GM18508 (cell line): ENCODE results near the gene ZDHHC5.
A peak's percentile ranks its signal among the peaks of the same experiment; 100 is the strongest.
"Not testable (repeated sequence)": the region's sequence is repeated elsewhere in the genome, so short reads cannot be mapped to it uniquely, and the experiment has no call there.

ENCODE experiments used
- ATAC-seq: cut with Tn5 transposase; IDR thresholded peaks from one replicate; pipeline ENCODE4 v1.9.1; 2021; ENCODE audit warnings: moderate number of reproducible peaks; ENCODE audit not compliant: insufficient read depth, unreplicated experiment

ZDHHC5 gene

DNA sequence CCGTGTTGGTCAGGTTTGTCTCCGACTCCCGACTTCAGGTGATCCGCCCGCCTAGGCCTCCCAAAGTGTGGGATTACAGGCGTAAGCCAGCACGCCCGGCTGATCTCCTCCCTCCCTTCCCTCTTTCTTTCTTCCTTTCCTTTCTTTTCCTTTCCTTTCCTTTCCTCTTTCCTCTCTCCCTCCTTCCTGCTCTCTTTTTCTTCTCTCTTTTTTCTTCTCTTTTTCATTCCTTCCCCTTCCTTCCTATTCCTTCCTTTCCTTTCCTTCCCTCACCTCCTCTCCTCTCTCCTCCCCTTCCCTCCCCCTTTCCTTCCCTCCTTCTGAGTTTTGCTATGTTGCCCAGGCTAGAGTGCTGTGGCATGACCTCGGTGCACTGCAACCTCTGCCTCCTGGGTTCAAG, 3.9 kb upstream of the ZDHHC5 start:
- no peak for ATAC-seq

DNA sequence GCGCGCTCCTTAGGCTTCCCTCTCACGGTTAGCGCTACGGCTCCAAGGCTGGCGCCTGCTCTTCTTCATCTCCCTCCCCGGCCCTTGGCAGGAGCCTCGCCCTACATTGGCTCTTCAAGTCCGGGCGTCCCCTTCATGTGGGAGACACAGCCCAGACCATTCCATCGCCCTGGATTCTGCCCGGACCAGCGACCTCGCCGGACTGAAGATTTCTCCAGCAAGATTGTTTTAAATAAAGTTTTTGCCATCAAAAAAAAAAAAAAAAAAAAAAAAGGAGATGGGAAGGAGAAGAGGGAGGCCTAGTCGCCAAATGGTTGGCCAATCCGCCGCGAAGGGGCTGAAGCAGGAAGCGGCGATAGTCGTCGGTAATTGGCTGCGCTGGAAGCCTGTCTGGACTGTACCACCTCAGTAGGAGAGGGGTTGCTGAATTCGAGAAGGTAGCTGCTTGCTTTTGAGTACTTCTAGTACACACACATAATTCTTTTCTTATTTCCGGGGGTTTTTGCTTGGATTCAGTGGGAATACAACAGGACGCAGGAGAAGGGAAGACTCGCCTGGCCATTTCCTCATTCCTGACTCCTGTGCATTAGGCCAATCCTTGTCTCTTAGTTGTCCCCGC, 688 bp upstream of the ZDHHC5 start:
- peak; percentile 68 for ATAC-seq

DNA sequence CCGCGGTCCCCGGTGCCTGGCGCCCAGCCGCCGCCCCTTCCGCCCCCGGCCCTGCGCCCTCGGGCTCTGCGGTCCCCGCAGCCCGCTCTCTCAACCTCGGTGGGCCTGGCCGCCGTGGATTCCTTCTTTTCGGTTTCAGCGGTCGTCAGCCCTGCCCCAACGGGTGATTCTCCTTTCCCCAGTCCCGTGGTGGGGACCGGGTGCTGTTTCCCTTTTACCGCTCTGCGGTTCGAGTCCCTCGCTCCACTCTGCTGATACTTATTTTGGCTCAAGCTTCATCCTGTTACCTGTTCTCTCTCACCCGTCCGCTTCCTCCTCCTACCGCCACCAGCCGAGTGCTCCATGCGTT, 494 bp downstream of the ZDHHC5 start:
- ATAC-seq: no peak

DNA sequence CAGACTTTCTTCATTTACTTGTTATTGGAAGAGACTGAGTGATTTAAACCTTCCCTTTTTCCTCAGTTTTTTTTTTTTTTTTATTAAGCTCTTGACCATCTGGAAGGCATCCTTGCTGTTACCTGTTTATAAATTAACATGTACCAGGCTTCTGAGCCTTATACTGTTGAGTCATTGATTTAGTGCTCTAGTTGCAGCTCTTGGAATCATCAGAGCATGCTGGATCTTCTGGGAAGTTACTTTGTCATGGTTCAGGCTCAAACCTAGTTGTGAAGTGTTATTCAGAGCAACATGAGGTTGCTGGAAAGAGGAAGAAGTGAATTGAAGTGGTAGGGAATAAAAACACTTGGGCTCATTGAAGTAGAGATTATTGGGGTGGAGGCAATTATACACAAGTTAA, 6.3 kb downstream of the ZDHHC5 start:
- no peak for ATAC-seq

DNA sequence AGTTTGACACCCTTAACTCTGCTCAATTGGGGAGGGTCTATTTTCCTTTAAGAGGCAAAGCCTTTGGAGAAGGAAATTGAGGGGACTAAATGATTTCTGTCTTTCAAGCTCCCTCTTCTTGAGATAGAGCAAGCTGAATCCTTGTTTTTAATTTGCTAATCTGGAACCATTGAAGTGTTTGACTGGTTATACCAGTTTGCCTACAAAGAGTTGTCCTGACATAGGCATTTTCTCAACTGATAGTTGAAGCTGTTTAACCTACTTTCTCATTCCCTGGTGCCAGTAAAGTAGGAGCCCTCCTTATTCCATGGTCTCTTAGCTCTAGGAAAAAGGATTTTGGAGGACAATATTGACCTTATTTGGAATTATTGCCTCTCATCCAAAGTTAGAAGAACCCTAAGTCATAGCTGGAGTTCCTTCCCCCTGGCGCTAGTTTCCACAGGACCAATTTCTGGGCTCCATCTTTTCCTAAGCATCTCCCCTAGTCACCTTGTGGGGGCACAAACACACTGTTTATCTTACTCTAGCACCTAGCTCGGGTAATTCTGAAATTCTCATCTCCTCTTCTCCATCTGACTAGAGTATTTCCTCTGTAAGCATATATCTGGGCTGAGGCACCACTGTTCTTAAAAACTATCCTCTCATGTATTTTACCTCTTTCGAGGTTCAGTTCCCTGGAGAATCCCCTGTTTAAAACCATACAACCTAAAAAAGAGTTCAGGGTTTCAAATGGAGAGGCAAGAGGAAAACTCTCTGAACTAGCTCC, 7.4 kb downstream of the ZDHHC5 start:
- no peak for ATAC-seq

DNA sequence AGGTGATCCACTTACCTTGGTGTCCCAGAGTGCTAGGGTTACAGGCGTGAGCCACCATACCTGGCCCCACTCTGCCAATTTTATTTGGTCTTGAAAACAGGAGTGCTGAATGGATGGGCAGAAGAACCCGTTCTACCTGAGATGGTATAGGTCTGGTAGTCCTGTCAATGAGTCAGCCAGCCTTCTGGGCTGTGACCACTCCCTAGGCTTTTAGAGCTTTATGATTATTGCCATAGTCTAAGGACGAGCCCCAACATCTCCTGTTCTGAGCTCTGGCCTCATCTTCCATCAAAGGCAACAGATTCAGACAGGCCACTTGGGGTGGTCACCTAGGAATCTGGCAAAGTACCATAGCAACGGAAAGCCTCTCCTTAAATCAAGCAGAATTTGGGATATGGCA, 11.5 kb downstream of the ZDHHC5 start:
- ATAC-seq: no peak

DNA sequence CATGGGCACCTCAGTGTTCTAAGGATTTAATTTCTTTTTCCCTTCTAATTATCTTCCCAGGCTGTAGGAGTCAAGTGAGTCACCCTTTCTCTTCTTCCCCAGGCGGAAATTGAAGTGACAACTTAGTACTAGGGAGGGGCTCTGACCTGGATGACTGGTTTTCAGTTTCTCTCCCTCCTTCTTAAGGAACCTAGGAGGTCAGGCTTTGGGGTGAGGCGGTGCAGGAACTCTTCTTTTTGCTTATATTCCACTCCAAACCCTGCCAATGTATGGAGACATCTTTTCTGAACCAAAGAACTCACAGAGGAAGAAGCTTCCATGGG, 12.6 kb downstream of the ZDHHC5 start:
- no peak for ATAC-seq

DNA sequence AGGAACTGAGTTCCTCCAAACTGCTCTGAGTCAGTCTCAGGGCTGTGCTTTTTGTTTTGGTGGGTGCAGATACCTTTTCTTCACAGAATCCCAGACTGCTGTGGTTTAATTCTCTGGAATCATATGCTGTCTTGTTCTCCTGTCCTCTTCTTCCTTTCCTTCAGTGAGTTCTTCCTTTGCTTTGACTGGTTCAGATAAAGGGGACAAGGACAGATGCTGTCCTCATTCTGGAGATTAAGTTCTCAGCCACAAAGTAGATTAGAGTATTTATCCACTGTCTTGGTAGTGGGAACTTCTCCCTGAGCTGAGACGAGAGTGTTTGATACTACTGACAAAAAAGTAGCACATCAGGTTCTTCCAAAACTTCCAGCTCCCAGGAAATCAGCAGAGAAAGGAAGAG, 13.3 kb downstream of the ZDHHC5 start:
- no peak for ATAC-seq

DNA sequence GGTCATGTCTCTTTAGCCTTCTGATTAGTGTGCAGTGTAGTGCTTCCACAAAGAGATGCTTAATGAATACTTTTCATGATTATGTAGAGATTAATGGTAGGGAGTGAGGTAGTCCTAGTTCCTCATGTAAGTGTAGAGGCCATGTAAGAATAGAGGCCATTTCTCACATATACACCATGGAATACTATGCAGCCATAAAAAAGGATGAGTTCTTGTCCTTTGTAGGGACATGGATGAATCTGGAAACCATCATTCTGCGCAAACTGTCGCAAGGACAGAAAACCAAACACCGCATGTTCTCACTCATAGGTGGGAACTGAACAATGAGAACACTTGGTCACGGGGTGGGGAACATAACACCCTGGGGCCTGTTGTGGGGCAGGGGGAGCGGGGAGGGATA, 22.6 kb downstream of the ZDHHC5 start:
- not testable (repeated sequence) for ATAC-seq

DNA sequence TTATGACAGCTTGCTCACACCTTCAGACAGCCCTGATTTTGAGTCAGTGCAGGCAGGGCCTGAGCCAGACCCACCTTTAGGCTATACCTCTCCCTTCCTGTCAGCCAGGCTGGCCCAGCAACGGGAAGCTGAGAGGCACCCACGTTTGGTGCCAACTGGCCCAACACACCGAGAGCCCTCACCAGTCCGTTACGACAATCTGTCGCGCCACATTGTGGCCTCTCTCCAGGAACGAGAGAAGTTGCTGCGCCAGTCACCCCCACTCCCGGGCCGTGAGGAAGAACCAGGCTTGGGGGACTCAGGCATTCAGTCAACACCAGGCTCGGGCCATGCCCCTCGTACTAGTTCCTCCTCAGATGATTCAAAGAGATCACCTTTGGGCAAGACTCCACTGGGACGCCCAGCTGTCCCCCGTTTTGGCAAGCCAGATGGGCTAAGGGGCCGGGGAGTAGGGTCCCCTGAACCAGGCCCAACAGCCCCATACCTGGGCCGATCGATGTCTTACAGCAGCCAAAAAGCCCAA, 31.0 kb downstream of the ZDHHC5 start:
- ATAC-seq: no peak

DNA sequence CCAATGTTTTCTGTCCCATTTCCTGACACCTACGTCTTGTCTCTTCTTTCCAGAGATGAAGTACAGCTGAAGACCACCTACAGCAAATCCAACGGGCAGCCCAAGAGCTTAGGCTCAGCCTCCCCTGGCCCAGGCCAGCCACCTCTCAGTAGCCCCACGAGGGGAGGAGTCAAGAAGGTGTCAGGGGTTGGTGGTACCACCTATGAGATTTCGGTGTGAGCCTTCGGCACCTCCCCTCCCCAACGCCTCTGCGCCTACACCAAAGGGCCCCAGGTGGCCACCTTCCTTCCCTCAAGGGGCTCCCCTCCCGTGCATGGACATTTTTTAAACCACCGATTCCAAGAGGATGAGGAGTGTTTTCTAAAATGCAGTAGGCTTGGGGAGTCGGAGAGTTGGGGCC, 31.9 kb downstream of the ZDHHC5 start:
- no peak for ATAC-seq

DNA sequence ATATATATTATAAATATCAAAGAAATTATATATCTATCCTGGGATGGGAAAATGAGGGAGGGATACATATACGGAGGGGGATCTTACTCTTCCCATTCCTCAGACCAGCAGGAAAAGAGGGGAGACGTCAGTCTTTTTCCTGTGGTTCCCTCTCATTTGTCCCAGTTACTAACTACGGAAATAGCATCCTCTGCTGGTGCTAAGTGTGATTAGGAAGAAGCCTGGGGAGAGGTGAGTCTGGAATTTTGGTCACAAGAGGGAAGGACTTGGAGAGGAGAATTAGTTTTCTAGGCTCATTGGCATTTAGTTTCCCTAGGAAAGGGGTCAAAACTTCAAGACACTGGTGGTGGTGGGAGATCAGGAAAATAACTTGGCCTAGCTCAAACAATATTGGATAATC, 32.5 kb downstream of the ZDHHC5 start:
- no peak for ATAC-seq

DNA sequence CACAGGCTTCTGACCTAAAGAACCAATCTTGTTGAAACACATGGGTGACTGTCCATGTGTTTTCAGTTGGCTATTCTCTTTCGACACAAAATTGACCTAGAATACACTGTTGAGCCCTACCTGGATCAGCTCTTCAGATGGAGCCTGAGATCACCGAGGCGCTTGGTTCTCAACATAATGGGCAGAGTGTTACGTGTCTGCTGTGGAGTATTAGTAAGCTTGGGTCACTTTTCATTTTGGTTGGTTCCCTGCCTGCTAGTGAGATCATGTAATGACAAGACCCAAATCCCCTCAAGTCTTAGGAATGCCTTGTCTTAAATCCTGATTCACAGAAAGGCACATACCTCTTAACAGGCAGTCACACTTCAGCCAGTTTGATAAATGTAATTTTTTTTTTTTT, 35.4 kb downstream of the ZDHHC5 start:
- no peak for ATAC-seq

DNA sequence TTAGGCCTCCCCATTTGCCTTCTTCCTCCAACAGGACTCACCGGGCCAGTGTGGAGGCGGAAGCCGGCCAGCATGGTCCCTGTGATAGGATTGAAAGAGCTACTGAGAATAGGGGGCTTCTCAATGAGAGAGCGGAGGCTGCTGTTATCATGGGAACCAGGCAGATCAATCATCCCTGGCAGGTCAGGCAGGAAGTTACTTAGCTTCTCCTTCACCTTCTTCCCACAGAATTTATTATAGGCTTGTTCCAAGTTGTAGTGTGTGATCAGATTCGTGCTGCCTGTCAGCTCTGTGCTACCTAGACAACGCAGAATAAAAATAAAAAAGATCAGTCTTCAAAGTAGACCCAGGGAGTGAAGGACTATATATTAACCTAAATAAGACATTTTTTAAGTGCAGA, 37.0 kb downstream of the ZDHHC5 start:
- ATAC-seq: no peak

DNA sequence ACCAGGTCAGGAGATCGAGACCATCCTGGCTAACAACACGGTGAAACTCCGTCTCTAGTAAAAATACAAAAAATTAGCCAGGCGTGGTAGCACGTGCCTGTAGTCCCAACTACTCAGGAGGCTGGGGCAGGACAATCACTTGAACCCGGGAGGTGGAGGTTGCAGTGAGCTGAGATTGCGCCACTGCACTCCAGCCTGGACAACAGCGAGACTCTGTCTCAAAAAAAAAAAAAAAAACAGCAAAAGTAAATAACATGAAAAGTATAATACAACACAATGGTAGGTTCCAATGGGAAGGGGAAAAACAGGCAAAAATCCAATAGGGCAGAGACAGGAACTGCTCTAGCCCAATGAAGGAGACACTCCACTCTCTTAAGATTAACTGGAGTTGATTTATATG, 37.5 kb downstream of the ZDHHC5 start:
- ATAC-seq: not testable (repeated sequence)

DNA sequence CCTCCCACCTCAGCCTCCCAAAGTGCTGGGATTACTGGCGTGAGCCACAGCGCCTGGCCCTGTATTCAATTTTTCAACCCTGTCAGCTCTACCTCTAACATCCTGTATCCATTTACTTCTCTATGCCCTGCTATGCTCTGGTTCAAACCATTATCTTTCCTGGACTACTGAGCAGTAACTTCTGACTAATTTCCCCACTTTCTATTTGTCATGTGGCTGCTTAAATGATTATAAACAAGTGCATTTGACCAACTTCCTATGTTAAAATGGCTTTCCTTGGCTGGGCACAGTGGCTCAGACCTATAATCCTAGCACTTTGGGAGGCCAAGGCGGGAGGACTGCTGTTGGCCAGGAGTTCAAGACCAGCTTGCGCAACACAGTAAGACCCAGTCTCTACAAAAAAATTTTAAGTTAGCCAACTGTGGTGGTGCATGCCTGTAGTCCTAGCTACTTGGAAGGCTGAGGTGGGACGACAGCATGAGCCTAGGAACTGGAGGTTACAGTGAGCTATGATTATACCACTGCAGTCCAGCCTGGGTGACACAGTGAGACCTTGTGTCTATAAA, 42.0 kb downstream of the ZDHHC5 start:
- ATAC-seq: no peak

DNA sequence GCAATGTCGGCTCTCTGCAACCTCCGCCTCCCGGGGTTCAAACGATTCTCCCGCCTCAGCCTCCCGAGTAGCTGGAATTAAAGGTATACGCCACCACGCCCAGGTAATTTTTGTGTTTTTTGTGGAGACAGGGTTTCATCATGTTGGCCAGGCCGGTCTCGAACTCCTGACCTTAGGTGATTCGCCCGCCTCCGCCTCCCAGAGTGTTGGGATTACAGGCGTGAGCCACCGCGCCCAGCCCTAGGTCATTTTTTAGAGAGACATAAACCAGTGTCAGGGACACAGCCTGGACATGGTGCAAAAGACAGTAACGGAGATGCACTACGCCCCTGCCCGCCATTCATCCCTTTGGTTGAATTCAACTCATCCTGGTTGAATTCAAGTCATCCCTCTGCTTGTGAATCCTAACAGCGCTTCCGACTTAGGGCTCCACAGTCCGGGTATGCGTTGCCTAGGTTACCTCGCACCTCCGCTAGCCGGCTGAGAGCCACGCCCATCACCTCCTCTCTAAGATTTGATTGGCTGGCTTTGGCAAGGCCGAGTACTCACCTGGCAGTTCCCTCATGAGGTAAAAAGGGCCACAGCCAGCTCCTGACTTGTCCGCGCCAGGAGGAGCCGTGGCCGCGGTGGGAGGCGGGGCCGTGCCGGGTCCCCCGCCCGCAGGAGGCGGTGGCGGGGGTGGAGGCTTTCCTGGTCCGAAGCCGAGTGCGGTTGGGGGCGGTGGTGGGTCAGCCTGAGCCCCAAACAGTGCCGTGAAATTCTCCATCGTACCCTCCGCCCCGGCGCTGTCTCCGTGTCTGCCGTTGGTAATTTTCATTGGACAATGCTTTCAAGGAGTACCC, 43.7 kb downstream of the ZDHHC5 start, which contains the start of gene MED19:
TSS of gene MED19 (minus strand) at position 802 of the 842 bp plus-strand sequence. CDS start at position 766, 36 bp downstream.
- peak; percentile 32 for ATAC-seq

DNA sequence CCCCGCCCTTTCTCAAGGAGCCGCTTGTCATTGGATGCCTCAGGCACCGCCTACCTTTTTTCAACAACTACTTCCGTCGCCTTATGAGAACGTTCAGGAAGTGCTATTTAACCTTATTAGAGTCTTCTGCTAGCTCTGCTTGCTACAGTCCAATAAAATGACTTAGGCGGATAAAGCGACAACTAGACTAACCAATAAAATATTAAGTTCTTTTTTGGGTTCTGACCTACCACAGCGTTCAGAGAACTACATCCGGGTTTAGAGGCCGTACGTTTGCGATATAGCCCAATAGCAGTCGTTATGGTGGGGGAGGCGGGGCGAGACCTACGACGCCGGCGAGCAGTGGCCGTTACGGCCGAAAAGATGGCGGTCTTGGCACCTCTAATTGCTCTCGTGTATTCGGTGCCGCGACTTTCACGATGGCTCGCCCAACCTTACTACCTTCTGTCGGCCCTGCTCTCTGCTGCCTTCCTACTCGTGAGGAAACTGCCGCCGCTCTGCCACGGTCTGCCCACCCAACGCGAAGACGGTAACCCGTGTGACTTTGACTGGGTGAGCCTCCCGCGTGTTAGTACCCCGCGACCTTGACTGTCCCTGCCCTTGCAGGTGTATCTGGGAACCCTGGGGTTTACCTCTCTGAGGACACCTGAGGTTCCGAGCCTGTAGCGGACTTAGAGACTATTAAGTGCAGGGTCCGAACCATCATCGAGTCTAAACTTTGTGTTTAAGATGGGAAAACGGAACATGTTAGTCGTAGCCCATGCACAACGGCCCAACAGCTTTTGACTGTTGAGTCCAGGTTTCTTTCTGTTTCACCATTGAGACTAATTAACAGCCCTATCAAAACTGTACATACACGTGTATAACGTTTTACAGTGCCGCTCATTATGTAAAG, 44.6 kb downstream of the ZDHHC5 start, which contains the start of gene TMX2:
TSS of gene TMX2 (plus strand) at position 338 of the 895 bp plus-strand sequence. CDS start at position 364, 26 bp downstream.
- ATAC-seq: peak; percentile 98

DNA sequence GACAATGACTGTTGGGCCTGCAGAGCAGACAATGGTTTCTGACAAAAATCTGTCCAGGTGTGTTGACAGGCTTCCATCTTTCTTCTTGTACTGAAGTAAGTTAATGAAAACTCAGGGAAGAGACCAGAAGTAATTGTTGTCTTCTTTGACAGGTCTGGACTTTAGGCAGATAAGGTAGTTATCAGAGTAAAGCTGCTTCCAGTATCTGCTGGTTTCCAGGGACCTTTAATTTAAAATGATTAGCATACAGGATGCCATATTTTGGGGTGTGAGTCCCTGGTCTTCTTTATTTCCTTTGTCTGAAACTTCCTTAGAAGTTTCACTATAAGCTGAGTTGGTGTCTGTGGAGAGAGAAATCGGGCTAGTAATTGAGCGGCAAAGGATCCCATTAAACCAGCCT, 45.9 kb downstream of the ZDHHC5 start:
- no peak for ATAC-seq

DNA sequence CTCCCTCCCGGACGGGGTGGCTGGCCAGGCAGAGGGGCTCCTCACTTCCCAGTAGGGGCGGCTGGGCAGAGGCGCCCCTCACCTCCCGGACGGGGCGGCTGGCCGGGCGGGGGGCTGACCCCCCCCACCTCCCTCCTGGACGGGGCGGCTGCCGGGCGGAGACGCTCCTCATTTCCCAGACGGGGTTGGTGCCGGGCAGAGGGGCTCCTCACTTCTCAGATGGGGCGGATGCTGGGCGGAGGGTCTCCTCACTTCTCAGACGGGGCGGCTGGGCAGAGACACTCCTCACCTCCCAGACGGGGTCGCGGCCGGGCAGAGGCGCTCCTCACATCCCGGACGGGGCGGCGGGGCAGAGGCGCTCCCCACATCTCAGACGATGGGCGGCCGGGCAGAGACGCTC, 48.8 kb downstream of the ZDHHC5 start:
- not testable (repeated sequence) for ATAC-seq
